ENCODE data around the gene GLG1. TPM values are rescaled to one million over a fixed set of nuclear protein-coding genes. Genes with fewer than 3 reads are reported as not detected.
"Not testable (repeated sequence)": the region's sequence is repeated elsewhere in the genome, so short reads cannot be mapped to it uniquely, and the experiment has no call there.

The GLG1 gene
- total RNA-seq (100 to 1,000 TPM in 1 of 4 donors, 10 to 100 TPM in 3; 60.1 to 107 (median 76.5) TPM), polyA plus RNA-seq (10 to 100 TPM; 19.7 to 57.6 (median 24.6) TPM)
- long read RNA-seq, donor 1, full-length matches to known transcripts: 60 of 71 reads
- long read RNA-seq, donor 1, partial matches to known transcripts: 5 of 71 reads
- long read RNA-seq, donor 1, other reads (novel, unspliced or antisense): 6 of 71 reads
- long read RNA-seq, donor 2, full-length matches to known transcripts: 113 of 153 reads
- long read RNA-seq, donor 2, partial matches to known transcripts: 16 of 153 reads
- long read RNA-seq, donor 2, other reads (novel, unspliced or antisense): 24 of 153 reads

DNA sequence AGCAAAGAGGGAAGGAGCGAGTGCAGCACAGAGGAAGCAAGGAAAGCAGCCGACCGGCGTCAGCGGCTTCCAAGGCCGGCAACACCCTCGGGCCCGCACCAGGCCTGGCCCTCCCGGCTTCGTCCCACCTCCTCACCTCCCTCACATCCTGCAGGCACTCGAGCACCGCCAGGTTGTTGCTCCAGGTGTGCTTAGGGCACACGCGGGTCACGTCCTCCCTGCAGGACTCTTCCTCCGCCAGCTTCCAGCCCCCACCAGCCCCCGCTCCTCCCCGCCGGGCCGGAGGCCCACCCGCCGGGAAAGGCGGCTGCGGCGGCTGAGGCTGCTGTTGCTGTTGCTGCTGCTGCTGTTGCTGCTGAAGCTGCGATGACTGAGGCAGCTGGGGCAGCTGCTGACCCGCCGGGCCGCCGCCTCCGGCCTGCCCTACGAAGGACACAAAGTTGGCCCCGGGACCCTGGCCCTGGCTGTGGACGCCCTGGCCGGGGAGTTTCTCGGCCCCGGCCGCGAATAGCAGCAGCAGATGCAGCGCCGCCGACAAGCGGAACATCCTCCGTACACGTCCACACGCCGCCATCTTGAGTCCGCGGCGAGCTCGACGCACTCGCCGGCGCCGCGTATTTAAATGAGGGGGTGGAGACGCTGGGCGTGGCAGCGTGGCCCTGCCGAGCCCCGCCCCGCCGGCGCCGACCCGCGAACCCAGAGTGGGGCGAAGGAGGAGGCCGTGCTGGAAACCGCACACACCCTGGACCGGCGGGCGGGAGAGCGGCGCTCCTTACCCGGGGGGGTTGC, at the start of gene GLG1:
Gene GLG1 (minus strand): TSS at position 594 of the 789 bp plus-strand sequence. CDS start 20 bp downstream, at position 574.
- intact Hi-C loops (cut with DNase I): loop anchor here in 1 of 2 donors (5.0 to 10.0 kb wide), 2 partner anchors 58 to 309 kb away; partner anchors contain the start of genes PSMD7 and RFWD3
- Histone ChIP-seq H3K4me3 (peak within 1 kb of the TSS; percentile 75), H3K27ac (peak within 1 kb of the TSS; percentile 93), H3K36me3 (ENCODE audit: insufficient read depth in 1 of 2, low read depth in 1 of 2) (no peaks in the 10 kb centered on the region), H3K27me3 (ENCODE audit: insufficient read depth in 3 of 3, low read length in 2 of 3) (no peaks in the 10 kb centered on the region), H3K4me1 (peaks cover 44% of the 10 kb centered on the region), H3K9me3 (no peaks in the 10 kb centered on the region)
- DNase-seq (peak; percentile 92 to 96), ATAC-seq (peak; percentile 95 to 97 (median 96))
- WGBS, 3 donors: 0 to 1% (median 0%) methylated on average over 72 to 77 of the region's 77 CpGs
- no peak for TF ChIP-seq CTCF (IDR thresholded peaks at IDR 0.05)

DNA sequence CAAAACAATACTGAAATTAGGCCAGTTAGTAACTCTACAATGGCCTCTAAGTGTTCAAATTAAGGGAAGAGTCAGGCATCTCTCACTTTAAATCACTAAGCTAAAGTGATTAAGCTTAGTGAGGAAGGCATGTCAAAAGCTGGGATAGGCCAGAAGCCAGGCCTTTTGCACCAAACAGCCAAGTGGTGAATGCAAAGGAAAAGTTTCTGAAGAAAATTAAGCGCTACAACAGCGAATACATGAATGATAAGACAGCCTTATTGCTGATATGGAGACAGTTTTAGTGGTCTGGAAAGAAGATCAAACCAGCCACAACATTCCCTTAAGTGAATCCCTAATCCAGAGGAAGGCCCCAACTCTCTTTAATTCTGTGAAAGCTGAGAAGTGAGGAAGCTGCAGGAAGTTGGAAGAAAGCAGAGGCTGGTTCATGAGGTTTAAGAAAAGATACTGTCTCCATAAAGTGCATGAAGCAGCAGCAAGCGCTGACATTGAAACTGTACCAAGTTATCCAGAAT, 47.7 kb upstream of the GLG1 start:
- H3K27ac ChIP-seq: no peak overlapping the region
- H3K9me3 ChIP-seq: no peaks in the 10 kb centered on the region
- peaks cover 13 to 50% of the 10 kb centered on the region in 2 donors for H3K36me3 ChIP-seq (ENCODE audit: insufficient read depth in 1 of 2, low read depth in 1 of 2)
- no peaks in the 10 kb centered on the region for H3K4me1 ChIP-seq
- 97 to 99% (median 97%) methylated on average over 3 of the region's 3 CpGs for WGBS, 3 donors
- intact Hi-C loops (cut with DNase I): no loop called here
- no peaks in the 10 kb centered on the region for H3K27me3 ChIP-seq (ENCODE audit: insufficient read depth in 3 of 3, low read length in 2 of 3)
- no peak for DNase-seq
- ATAC-seq: no peak
- H3K4me3 ChIP-seq: no peak overlapping the region
- no peak for TF ChIP-seq CTCF (IDR thresholded peaks at IDR 0.05)

GRCh38 chr16:74652883-74653282, 46.0 kb upstream of the GLG1 start:
- H3K27ac ChIP-seq; intact Hi-C loops (cut with DNase I); H3K9me3 ChIP-seq; H3K4me3 ChIP-seq; H3K4me1 ChIP-seq; DNase-seq; H3K27me3 ChIP-seq (ENCODE audit: insufficient read depth in 3 of 3, low read length in 2 of 3); ATAC-seq: not testable (repeated sequence)
- 94 to 100% (median 100%) methylated on average over 2 of the region's 2 CpGs for WGBS, 3 donors
- H3K36me3 ChIP-seq (ENCODE audit: insufficient read depth in 1 of 2, low read depth in 1 of 2): peaks cover 13 to 50% of the 10 kb centered on the region in 2 donors

DNA sequence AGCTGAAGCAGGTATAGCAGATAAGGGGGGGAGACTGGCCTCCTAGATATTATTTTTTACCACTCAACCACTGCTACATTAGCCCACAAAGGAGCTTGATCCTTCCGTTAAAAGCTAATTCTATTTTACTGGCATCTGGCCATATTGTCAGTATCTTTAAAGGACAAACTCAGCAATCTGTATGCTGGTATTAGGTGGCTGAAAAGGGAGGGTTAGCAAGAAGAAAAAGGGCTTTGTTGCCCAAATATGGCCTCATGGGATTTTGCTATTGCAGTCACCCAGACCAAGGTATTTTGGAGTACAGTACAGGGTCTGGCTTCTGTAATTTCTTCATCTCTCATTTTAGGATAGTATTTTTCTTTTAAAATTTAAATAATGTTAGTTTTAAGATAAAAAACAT, 45.3 kb upstream of the GLG1 start:
- 52 to 65% (median 55%) methylated on average over 1 of the region's 1 CpG for WGBS, 3 donors
- Histone ChIP-seq H3K4me1 (no peaks in the 10 kb centered on the region), H3K27ac (no peak overlapping the region), H3K4me3 (no peak overlapping the region), H3K27me3 (ENCODE audit: insufficient read depth in 3 of 3, low read length in 2 of 3) (no peaks in the 10 kb centered on the region), H3K9me3 (no peaks in the 10 kb centered on the region), H3K36me3 (ENCODE audit: insufficient read depth in 1 of 2, low read depth in 1 of 2) (peaks cover 13 to 50% of the 10 kb centered on the region in 2 donors)
- no peak for DNase-seq
- no peak for ATAC-seq
- TF ChIP-seq CTCF (IDR thresholded peaks at IDR 0.05): no peak
- intact Hi-C loops (cut with DNase I): no loop called here

DNA sequence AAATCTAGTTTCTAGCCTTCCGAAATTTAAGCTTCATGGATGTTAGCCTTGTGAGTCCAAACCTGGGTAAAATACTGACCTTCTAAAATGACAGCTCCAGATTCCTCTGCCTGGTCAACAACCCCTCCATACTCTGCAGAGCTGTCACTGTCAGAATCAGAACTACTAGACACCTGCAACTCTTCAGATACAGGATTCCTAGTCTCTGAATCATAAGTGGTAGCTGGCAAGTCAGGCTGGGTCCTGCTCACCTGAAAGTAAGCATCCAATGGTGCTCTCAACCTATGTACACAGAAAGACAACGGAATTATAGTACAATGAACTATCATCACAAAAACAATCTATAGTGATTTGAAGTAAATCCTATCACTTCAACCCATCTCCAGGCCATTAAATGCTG, 44.9 kb upstream of the GLG1 start:
- TF ChIP-seq CTCF (IDR thresholded peaks at IDR 0.05): no peak
- Histone ChIP-seq H3K4me1 (no peaks in the 10 kb centered on the region), H3K27me3 (ENCODE audit: insufficient read depth in 3 of 3, low read length in 2 of 3) (no peaks in the 10 kb centered on the region), H3K36me3 (ENCODE audit: insufficient read depth in 1 of 2, low read depth in 1 of 2) (peaks cover 12 to 51% of the 10 kb centered on the region in 2 donors), H3K9me3 (no peaks in the 10 kb centered on the region), H3K27ac (no peak overlapping the region), H3K4me3 (no peak overlapping the region)
- ATAC-seq: no peak
- intact Hi-C loops (cut with DNase I): no loop called here
- WGBS, 3 donors: 93 to 98% (median 96%) methylated on average over 2 of the region's 2 CpGs
- DNase-seq: no peak

Data from psoas muscle (tissue), 8 donors.